Mesenteric fat pad (tissue), 1 donor: ENCODE results near the gene GRIA1. TPM values are rescaled to one million over a fixed set of nuclear protein-coding genes. Genes with fewer than 3 reads are reported as not detected.

ENCODE experiments used
- DNase-seq: peaks from one replicate; pipeline ENCODE4 v3.0.0-alpha.2; 2020; ENCODE audit warnings: low spot score
- total RNA-seq: library from RNA; stranded (reverse); fragmentation: NEBNext Ultra II Directional; extraction: Animal tissue kit (Norgen Biotek cat#: 25700); gene quantifications from one replicate; pipeline ENCODE4 v1.2.1, GENCODE V29; 2021
- donor health status: DM: yes; HTN: yes; CAD: no.

The GRIA1 gene
- total RNA-seq, 1 donor from 2014 or later, result 3.2 TPM

GRCh38 chr5:153605386-153605785, 114.9 kb downstream of the GRIA1 start:
- DNase-seq, result no peak

DNA sequence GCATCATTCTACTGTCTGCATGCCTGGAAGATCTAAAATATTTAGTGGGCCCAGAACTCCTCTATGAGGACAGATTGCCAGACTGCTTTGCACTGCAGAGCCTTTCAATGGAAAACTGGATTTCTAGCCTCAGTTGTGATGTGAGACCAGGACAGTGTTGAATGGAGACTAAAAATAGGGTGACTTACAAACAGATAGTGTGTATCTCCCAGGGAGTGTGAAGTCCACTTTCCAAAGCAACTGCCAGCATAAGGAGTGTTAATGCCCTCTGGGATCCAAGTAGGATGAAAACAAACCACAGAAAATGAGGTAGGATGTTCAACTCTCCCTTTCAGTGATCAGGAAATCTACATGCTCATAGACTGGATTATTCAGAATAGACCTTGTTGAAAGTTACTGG, 119.5 kb downstream of the GRIA1 start:
- no peak for DNase-seq

GRCh38 chr5:153610811-153611210, 120.3 kb downstream of the GRIA1 start:
- no peak for DNase-seq

GRCh38 chr5:153613144-153613543, 122.7 kb downstream of the GRIA1 start:
- no peak for DNase-seq

DNA sequence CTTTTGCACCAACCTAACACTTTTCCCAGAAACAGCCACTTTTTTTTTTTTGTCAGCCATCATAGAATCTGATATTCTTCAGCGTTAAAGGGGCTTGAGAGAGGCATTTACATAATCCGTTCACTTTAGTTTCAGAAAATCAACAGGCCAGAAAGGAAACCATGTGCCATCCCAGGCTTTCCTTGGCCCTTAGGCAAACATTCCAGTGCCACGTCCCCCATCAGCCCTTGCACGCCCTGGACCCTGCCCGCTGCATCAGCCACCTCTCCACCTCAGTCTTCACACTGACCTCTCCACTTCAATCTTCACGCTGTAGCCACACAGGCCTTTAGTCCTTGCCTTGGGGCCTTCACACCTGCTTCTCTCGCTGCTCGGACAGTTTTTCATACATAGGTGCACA, 123.2 kb downstream of the GRIA1 start:
- no peak for DNase-seq

DNA sequence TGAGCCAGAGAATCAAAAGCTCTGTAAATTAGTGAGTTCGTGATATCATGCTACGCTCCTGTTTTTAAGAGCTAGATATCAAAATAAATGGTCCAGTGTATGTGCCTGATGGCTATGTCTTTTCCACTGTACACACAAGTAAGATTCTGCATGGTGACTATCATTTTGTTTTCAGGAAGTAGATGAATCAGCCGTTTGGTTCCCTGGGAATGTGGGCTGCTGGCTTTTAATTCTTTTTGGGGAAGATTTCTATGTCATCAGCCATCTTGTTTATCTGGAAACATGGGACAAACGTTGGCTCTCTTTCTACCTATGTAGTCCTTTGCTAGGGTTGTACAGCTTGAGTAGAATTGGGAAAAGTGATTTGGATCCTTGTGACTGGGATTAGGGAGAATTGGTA, 126.7 kb downstream of the GRIA1 start:
- no peak for DNase-seq

DNA sequence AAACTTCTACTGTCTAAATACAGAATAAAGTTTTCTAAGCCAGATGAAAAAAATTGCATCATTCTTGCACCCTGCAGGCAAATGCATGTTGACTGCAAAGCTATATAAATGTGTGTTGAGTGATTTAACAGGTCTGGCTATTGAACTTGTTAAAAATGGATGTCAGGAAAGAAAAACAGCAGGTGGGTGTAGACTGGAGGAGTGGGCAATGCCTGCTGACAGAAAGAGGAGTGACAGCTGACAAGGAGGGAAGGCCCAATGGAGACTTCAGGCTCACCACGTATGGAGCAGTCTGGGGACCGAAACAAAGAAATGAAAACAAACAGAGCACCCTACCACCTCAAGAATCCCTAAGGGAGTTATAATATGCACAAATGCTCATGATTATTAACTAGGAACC, 127.8 kb downstream of the GRIA1 start:
- no peak for DNase-seq

DNA sequence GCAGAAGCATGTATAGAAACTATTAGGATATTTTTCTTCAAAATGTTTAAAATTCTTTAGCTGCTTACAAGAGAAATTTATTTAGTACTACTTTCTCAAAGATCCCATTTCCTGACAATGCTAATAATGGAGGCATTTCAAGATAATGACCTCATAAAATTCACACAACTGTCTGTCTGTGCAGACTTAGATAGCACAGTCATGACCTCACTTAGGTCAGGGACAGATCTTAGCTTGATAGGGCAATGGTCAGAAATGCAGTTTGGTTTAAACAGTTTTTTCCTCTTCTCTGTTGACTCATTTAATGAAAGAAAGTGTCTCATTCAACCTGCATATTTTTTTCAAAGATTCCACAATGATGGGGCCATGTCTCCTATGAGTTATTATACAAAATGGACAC, 128.4 kb downstream of the GRIA1 start:
- no peak for DNase-seq

DNA sequence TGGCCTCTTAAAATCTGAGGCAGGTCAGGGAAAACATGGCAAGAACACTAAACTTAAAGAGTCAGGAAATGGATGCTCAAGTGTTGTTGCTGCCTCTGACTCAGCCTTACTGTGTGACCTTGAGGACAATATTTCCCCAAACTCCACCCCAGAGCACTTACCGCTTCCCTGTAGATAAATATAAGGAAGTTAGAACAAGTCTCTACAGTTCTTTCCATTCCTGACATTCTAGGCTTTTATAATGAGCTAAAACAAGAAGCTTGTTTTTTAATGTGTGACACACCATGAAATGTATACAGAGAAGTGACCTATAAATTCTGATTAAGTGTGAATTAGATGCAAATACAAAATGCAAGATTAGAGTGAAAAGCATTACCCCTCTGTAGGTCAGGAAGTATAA, 129.3 kb downstream of the GRIA1 start:
- no peak for DNase-seq

DNA sequence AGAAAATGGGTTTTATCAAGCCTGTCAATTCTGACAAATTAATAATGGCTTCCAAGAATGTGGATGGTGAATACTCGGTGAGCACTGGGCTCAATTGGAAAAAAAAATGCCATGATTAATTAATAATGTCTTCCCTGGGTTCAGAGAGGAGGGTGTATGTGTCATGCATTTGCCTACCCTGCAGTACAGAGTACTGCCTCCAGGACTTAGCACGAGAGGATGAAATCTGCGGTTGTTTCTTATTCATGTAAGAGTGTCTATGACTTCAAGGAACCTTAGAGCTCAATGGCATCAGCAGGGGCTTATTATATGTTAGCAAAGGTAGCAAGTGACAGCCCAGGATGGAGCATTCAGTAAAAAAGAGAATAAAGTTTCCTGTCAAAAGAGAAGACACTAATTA, 132.7 kb downstream of the GRIA1 start:
- no peak for DNase-seq

- no peak for DNase-seq
Observed at GRCh38 chr5:153623751-153624450, 133.4 kb downstream of the GRIA1 start.

GRCh38 chr5:153624451-153624765, 133.9 kb downstream of the GRIA1 start:
- no peak for DNase-seq

DNA sequence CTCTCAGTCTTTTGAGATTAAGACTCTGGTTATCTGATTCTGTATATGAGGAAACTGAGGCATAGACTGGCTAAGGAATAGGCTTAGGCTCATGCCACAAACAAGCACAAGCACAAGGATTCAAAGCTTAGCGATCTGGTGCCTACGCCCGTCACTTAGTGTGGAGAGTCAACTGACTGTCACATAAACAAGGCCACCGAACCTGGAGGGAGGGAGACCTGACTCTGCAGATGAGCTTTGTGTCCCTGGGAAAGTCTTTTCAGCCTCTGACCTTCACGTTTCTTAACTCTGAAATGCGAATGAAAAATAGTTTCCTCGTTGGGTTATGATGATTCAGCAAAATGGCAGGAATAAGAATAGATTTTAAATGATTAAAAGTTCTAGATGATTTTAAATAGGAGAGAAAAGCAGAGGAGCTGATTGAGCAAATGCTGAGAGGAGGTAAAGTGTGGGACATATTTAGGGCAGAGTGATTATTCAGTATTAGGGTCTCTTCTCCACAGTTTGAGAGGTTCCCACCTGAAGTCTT, 135.4 kb downstream of the GRIA1 start:
- no peak for DNase-seq

GRCh38 chr5:153626836-153627235, 136.4 kb downstream of the GRIA1 start:
- no peak for DNase-seq

- DNase-seq, result no peak
Observed at GRCh38 chr5:153629027-153629895, 138.8 kb downstream of the GRIA1 start.

DNA sequence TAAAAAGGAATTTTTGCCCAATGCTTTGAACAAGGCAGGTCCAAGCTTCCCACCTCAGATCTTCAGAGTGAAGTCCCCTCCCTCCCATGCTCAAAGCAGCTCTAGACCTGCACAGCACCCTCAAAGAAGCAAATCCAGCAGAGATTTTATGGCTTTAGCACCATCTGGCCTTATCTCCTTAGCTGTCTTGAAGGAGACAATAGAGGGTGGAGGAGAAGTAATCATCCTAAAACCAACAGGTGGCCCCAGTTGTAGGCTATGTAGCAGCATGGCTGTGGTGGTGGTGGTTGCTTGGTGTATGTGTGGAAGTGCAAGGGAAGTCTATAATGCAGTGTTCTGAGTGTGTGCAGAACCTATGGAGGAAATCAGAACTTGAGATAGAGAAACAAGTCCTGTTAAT, 140.1 kb downstream of the GRIA1 start:
- DNase-seq, result no peak

DNA sequence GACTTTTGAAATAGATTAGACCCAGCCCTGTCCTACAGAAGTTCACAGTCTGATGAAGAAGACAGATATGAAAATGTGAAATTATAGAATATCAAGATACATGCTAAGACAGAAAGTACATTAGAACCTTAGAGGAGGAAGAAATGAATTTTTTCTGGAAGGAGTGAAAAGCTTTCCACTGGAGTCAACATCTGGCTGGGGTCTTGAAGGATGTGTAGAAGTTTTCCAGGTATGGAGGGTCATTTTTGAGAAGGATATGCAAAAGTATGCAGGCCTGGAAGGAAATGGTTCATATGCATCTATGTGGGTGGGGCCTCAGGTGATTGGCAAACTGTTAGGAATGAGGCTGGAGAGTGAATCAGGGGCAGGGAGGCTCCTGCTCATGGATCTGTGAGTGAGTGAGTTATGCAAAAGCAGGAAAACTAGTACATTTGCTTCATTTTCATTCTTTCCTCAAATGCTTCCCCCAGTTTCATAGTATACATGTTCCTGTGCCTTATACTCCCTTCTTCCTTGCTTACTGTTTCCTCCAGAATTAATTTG, 142.3 kb downstream of the GRIA1 start:
- no peak for DNase-seq

- no peak for DNase-seq
Observed at GRCh38 chr5:153636670-153637451, 146.4 kb downstream of the GRIA1 start.

DNA sequence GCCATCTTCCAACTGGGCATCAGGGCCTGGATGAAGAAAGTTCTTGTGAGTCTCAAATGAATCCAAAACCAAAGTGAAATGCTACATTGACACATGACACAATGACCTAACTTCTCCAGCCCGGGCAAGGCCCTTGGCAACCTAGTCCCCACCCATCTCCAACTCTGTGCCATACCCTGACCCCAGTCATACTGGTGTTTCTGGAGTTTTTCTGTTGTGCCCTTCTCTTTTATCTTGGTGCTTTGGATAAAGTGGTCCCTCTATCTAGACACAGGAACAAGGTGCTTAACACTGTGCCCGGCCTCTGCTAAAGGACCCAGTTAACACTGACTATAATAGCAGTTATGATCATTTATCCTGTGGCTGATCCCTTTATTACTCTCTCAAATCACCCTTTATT, 149.8 kb downstream of the GRIA1 start:
- DNase-seq, result no peak

- DNase-seq, result no peak
Observed at GRCh38 chr5:153641183-153641688, 150.8 kb downstream of the GRIA1 start.

GRCh38 chr5:153654504-153655200, 164.2 kb downstream of the GRIA1 start:
- DNase-seq, result no peak
